GM19372 (cell line): ENCODE results near the gene CLCN6.
A peak's percentile ranks its signal among the peaks of the same experiment; 100 is the strongest.
"Not testable (repeated sequence)": the region's sequence is repeated elsewhere in the genome, so short reads cannot be mapped to it uniquely, and the experiment has no call there.

Experiments used
- ATAC-seq: cut with Tn5 transposase; IDR thresholded peaks from one replicate; pipeline ENCODE4 v1.9.1; 2021; ENCODE audit warnings: mild to moderate bottlenecking, low read depth, moderate library complexity; ENCODE audit not compliant: unreplicated experiment

The CLCN6 gene

GRCh38 chr1:11794446-11795237, 11.3 kb upstream of the CLCN6 start:
- ATAC-seq = no peak

- no peak for ATAC-seq
Observed at GRCh38 chr1:11795238-11795890, 10.6 kb upstream of the CLCN6 start.

DNA sequence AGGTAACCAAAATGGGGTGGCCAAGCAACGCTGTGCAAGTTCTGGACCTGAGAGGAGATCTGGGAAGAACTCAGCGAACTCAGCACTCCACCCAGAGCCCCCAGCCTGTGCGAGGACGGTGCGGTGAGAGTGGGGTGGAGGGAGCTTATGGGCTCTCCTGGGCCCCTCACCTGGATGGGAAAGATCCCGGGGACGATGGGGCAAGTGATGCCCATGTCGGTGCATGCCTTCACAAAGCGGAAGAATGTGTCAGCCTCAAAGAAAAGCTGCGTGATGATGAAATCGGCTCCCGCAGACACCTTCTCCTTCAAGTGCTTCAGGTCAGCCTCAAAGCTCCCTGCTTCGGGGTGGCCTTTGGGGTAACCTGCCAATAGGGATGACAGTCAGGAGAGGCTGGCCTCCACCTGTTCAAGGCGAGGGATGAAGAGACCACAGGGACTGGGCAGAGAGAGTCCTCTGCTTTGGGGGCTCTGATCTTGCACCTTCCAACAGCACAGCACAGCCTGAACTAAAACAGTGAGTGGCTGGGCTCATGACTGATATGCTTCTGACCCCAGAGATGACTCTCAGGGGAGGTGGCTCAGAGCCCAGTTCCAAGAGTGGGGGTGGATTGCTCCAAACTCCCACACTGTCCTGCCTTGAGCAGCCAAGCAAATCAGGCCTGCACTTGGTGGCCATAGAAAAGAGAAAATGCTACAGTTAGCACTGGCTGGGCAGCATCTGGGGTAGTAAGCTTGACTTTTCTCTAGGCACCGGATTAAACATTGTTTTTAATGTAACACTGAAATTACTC, 9.8 kb upstream of the CLCN6 start:
- ATAC-seq = no peak

- ATAC-seq = no peak
Observed at GRCh38 chr1:11797525-11798216, 8.3 kb upstream of the CLCN6 start.

GRCh38 chr1:11799099-11799498, 6.9 kb upstream of the CLCN6 start:
- ATAC-seq = no peak

DNA sequence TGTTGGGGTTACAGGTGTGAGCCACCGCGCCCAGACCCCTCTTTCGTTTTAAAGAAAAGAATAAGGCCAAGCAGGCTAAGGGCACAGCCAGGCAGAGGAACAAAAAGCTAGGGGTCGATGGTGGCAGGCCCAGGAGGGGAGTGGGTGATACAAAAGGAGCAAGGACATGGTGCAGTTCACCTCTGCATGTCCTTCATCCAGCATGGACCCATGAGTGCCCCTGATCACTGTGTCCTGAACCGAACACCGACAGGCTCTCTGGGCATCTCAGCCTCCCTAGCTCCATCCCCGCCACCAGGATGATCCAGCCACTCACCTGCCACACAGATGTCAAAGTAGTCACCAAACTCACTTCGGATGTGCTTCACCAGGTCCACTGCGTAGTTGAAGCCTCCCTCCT, 6.1 kb upstream of the CLCN6 start:
- no peak for ATAC-seq

GRCh38 chr1:11800391-11800755, 5.6 kb upstream of the CLCN6 start:
- no peak for ATAC-seq

GRCh38 chr1:11800756-11801433, 5.1 kb upstream of the CLCN6 start:
- no peak for ATAC-seq

GRCh38 chr1:11802616-11802972, 3.4 kb upstream of the CLCN6 start:
- ATAC-seq = no peak

- no peak for ATAC-seq
Observed at GRCh38 chr1:11802973-11803885, 2.8 kb upstream of the CLCN6 start.

GRCh38 chr1:11803924-11804665, 1.9 kb upstream of the CLCN6 start:
- not testable (repeated sequence) for ATAC-seq

DNA sequence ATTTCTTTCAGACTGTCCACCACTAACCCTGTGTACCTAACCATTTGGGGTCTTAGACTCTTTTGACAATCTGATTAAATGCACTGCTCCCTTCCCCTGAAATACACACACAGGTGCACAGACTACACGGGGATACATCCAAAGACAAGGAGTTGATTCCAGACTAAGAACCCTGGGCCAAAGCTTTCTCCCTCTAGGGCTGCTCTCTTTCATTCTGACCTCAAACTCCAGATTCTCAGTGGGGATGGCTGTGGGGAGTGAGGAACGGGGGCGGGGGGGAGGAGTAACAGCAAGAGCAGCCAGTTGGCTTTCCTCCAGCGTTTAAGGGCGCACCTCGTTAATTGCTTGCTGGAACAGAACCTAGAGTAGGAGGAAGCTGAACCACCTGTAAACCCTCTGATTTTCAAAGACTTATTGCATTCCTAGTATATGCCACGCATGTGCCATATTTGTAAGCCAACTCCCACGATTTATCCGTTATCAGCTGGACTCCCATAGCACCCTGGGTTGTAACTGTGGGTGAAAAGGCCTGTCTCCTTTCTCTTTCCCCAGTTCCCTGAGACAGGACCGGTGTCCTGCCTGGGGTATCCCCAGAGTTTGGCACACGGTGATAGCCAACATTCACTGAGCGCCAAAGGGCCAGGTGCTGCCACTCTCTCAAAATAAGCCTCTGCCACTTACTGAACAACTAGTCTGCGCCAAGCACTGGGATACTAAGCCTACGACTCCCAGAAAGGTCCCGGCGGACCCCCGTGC, 1.1 kb upstream of the CLCN6 start:
- ATAC-seq = no peak

DNA sequence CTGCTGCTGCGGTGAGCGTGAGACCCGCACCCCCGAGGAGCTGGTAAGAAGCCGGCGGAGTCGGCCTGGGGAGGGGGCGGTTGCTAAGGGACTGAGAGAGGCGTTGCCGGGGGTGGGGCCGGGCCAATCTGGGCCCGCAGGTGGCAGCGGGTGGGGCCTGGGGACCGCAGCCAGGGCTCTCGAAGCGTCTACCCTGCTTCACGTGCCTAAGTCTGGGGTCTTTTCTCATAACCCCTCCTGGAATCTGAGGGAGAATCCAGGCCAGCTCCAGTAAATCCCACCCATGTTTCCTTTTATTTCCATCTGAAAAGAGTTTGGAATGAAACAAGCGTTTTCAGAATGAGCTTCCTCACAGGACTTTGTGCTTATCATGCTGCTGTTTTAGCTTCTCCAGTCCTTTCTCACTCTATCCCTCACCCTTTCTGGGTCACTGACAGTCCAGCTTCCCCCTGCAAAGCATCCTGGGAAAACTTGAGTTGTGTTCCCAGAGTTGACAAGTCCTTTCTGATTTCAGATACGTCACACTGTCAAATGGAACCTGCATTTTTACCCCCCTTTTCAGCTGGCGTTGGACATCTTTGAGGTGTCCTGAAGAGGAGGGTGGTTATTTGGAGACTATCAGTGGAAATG, 431 bp downstream of the CLCN6 start:
- peak; percentile 39 for ATAC-seq

- no peak for ATAC-seq
Observed at GRCh38 chr1:11807133-11807532, 1.1 kb downstream of the CLCN6 start.

DNA sequence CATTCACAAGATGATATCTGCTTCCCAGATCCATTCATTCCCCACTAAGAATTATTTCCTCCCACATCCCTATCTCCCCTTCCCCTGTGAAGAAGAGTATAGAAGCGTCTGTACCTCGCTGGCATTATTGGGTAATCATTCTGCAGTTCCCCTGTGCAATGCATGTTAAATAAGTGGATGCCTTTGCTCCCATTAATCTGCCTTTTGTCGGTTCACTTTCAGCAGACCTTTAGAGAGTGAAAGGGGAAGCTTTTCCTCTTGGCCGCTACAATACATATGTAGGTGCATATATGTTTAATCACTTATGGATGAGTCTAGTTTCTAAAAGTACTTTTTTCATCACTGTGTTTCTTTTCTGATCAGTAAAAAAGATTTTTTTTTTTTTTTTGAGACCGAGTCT, 7.0 kb downstream of the CLCN6 start:
- no peak for ATAC-seq

DNA sequence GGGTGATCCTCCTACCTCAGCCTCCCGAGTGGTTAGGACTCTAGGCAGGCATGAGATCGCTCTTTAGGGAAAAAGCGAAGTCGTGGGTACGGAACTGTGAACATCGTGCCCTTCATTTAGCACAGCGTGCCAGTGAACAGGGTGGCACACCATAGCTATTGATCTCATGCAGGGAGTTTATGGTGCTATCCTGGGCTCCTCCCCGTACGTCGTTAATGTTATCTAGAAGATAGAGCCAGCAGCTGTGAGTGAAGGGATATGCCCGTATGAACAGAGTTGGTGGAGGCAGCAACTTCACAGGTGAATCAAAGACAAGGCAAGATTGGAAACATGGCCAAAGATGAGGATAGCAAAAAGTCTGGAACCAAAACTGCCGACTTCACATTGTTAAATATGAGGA, 11.2 kb downstream of the CLCN6 start:
- ATAC-seq = no peak

- ATAC-seq = no peak
Observed at GRCh38 chr1:11822091-11822490, 16.1 kb downstream of the CLCN6 start.
